Gastrocnemius medialis (tissue), 4 donors: ENCODE data around the gene MYCBP2. TPM values are rescaled to one million over a fixed set of nuclear protein-coding genes. Genes with fewer than 3 reads are reported as not detected.

Source experiments
- ATAC-seq, 2 donors: fragments of 150-250 bp; one replicate each; pipeline ENCODE4 v1.9.1; 2016
- DNase-seq, 2 donors: peaks; one replicate each; pipeline ENCODE4 v3.0.0-alpha.2; 2019
- H3K27ac ChIP-seq, 4 donors: fragments of 200-600 bp; sonication (generic); 1 replicate in 1 of 4; 2 replicates in 3 of 4; pipeline ENCODE4 v1.5.1; 2016 to 2018; ENCODE audit warnings: mild to moderate bottlenecking in 2 of 4, moderate library complexity in 1 of 4
- H3K27me3 ChIP-seq, 3 donors: fragments of 200-600 bp; sonication (generic) in 2 of 3; 1 replicate in 1 of 3; 2 replicates in 2 of 3; pipeline versions ENCODE4 v1.5.1 to v1.6.0; 2016 to 2019; ENCODE audit warnings: mild to moderate bottlenecking in 1 of 3, moderate library complexity in 1 of 3
- H3K36me3 ChIP-seq, 2 donors: fragments of 200-600 bp; sonication (generic) in 1 of 2; one replicate each; pipeline ENCODE4 v1.5.1; 2017 to 2018
- H3K4me1 ChIP-seq, 2 donors: fragments of 200-600 bp; sonication (generic) in 1 of 2; one replicate each; pipeline ENCODE4 v1.5.1; 2016 to 2017; ENCODE audit warnings: mild to moderate bottlenecking in 2 of 2
- H3K4me3 ChIP-seq, 4 donors: fragments of 200-600 bp; sonication (generic) in 3 of 4; 1 replicate in 1 of 4; 2 replicates in 3 of 4; pipeline ENCODE4 v1.5.1; 2016 to 2019; ENCODE audit warnings: mild to moderate bottlenecking in 2 of 4
- H3K9me3 ChIP-seq, 3 donors: fragments of 200-600 bp; sonication (generic) in 2 of 3; 1 replicate in 1 of 3; 2 replicates in 2 of 3; pipeline ENCODE4 v1.5.1; 2016 to 2019
- POLR2A ChIP-seq, 2 donors: fragments of 450-650 bp; IDR thresholded peaks; one replicate each; pipeline ENCODE4 v1.6.1; 2017; ENCODE audit warnings: antibody characterized with exemption in 2 of 2, mild to moderate bottlenecking in 2 of 2, moderate library complexity in 2 of 2
- in situ Hi-C, 4 donors: fragments of 200-750 bp; cut with MboI; loops; one replicate each; pipeline versions ENCODE4 v1.15.0 to v1.8.0; 2017; ENCODE audit warnings: low sequenced_read_pairs in 4 of 4
- intact Hi-C: fragments of 100-400 bp; cut with DNase I; formaldehyde crosslinking; loops from one replicate; pipeline ENCODE4 v1.15.1; 2023; ENCODE audit warnings: low total_unique reads
- total RNA-seq, 4 donors: library from RNA; depleted of rRNA; stranded (reverse); fragments of >200 nt; gene quantifications; one replicate each; pipeline versions ENCODE4 v1.1.0 to v1.2.3, GENCODE V29; 2016
- TF ChIP-seq, protein P1 (sequence below), 5 experiments: fragments of 450-650 bp in 3 of 5; fragments of 200-600 bp in 2 of 5; sonication (generic) in 2 of 5; IDR thresholded peaks in 4 of 5; conservative IDR thresholded peaks in 1 of 5; 1 replicate in 4 of 5; 2 replicates in 1 of 5; pipeline ENCODE4 v1.5.1; 2016 to 2019; ENCODE audit warnings: antibody characterized with exemption in 5 of 5, mild to moderate bottlenecking in 3 of 5, moderate library complexity in 3 of 5

MYCBP2 gene
- total RNA-seq, 4 donors from 2014 or later = 42.1 to 56.9 (median 45.1) TPM

DNA sequence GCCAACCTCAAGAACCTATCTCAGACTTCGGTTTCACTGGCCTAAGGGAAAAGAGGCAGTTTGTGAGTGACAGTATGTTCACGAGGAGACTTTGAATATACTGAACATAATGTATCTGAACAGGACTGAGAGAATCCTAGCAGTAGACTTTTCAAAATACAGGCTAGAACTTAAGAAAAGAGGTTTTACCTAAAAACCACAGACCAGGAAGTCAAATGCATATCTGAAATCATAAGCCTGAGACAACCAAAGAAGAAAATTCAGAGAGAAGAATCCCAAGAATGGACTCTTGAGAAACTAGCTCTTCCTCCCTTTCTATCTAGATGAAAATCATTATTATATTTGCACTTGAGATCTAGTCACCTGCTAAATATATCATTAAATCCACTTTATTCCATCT, 17.6 kb downstream of the MYCBP2 start:
- ATAC-seq (no peak), DNase-seq (no peak)
- Histone ChIP-seq H3K27me3 (no peaks in the 10 kb centered on the region), H3K4me1 (peaks cover 62 to 66% of the 10 kb centered on the region in 2 donors), H3K36me3 (no peaks in the 10 kb centered on the region), H3K9me3 (no peaks in the 10 kb centered on the region), H3K27ac (no peak overlapping the region), H3K4me3 (no peak overlapping the region)
- intact Hi-C loops = no loop called here
- in situ Hi-C loops = loop anchor here in 1 of 4 donors (25.0 kb wide), 1 partner anchor 178 kb away; no protein-coding TSS in a partner anchor
- TF ChIP-seq, protein P1, sequence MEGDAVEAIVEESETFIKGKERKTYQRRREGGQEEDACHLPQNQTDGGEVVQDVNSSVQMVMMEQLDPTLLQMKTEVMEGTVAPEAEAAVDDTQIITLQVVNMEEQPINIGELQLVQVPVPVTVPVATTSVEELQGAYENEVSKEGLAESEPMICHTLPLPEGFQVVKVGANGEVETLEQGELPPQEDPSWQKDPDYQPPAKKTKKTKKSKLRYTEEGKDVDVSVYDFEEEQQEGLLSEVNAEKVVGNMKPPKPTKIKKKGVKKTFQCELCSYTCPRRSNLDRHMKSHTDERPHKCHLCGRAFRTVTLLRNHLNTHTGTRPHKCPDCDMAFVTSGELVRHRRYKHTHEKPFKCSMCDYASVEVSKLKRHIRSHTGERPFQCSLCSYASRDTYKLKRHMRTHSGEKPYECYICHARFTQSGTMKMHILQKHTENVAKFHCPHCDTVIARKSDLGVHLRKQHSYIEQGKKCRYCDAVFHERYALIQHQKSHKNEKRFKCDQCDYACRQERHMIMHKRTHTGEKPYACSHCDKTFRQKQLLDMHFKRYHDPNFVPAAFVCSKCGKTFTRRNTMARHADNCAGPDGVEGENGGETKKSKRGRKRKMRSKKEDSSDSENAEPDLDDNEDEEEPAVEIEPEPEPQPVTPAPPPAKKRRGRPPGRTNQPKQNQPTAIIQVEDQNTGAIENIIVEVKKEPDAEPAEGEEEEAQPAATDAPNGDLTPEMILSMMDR (IDR thresholded peaks at IDR 0.05 in 4 of 5, conservative IDR thresholded peaks at IDR 0.05 in 1 of 5) = no peak
- no peak for TF ChIP-seq POLR2A (IDR thresholded peaks at IDR 0.05)

DNA sequence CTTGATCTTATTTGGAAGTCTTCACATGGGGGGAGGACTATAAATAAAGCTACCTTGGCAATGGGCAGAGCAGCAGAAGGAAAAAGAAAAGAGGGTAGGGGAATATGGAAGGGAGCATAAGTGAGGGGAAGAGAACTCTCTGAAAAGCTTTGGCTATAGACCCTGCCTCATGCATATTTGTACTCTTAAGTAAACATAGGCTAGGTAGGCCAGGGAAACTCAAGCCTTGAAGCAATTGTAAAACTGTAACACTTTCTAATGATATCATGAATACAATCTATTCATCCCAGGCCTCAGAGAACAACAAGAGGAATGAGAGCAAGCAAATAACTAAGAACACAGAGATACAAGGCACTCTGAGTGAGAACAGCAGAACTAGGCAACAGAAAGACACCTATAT, 20.4 kb downstream of the MYCBP2 start:
- Histone ChIP-seq H3K27me3 (no peaks in the 10 kb centered on the region), H3K4me3 (no peak overlapping the region), H3K36me3 (no peaks in the 10 kb centered on the region), H3K27ac (peak overlapping the region; percentile 20 to 59 (median 42)), H3K4me1 (peaks cover 46 to 48% of the 10 kb centered on the region in 2 donors), H3K9me3 (no peaks in the 10 kb centered on the region)
- no peak for ATAC-seq
- in situ Hi-C loops (loop anchor here in 1 of 4 donors (25.0 kb wide), 1 partner anchor 181 kb away; no protein-coding TSS in a partner anchor), intact Hi-C loops (no loop called here)
- DNase-seq = no peak
- no peak for TF ChIP-seq POLR2A (IDR thresholded peaks at IDR 0.05)
- TF ChIP-seq, protein P1 (IDR thresholded peaks at IDR 0.05 in 4 of 5, conservative IDR thresholded peaks at IDR 0.05 in 1 of 5) = no peak

DNA sequence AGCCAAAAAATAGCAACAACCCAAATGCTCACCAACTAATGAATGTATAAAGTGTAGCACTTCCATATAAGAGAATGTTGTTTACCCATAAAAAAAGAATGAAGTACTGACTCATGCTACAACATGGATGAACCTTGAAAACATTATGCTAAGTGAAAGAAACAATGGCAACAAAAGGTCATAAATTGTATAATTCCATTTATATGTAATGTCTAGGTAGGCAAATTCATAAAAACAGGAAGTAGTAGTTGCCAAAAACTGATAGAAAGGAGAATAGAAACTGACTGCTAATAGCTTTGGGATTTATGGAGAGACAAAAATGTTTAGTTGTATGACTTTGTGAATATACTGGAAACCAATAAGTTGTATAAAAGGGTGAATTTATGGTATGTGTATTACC, 21.6 kb downstream of the MYCBP2 start:
- Histone ChIP-seq H3K4me1 (peaks cover 35 to 44% of the 10 kb centered on the region in 2 donors), H3K36me3 (no peaks in the 10 kb centered on the region), H3K27me3 (no peaks in the 10 kb centered on the region), H3K27ac (peak overlapping the region in 3 of 4 donors; percentile 4 to 42 (median 27)), H3K4me3 (no peak overlapping the region), H3K9me3 (no peaks in the 10 kb centered on the region)
- TF ChIP-seq, protein P1 (IDR thresholded peaks at IDR 0.05 in 4 of 5, conservative IDR thresholded peaks at IDR 0.05 in 1 of 5) = no peak
- TF ChIP-seq POLR2A (IDR thresholded peaks at IDR 0.05) = no peak
- in situ Hi-C loops = loop anchor here in 1 of 4 donors (25.0 kb wide), 1 partner anchor 182 kb away; no protein-coding TSS in a partner anchor
- ATAC-seq (no peak), DNase-seq (no peak)
- intact Hi-C loops = no loop called here

DNA sequence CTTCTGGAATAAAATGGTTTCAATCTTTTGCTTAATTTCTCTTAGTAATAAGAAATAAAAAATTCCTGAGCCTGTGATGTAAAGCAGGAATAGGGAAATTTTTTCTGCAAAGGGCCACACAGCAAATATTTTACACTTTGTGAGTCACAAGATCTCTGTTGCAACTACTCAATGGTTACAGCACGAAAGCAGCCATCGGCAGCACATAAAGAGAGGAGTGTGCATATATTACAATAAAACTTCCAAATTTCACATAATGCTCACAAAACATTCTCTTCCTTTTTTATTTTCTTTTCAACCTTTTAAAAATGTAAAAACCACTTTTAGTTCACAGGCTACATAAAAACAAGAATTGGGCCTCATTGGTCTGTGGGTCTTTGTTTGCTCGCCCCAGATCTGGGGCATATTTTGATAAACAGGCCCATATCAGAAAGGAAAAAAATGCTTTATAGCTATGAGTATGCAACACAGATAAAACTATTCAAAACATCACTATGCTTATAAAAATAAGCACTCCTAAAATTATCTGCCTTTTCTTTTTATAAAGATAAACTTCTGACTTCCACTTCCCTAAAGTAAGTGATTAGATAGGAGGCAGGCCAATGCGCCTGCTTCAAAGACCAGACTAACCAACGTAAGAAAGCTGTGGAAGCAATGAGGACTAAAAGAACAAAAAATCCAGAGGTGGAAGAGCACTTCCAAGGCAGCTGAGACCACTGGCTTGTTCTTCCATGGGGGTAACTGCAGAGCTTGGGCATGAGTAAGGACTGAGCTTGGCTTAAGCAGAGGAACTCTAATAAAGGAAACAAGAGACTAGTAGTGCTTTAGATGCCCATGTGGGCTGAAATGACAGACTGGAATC, 26.5 kb downstream of the MYCBP2 start:
- no peak overlapping the region for H3K27ac ChIP-seq
- intact Hi-C loops = no loop called here
- ATAC-seq = peak in 1 of 2 donors; percentile 14
- no peak for DNase-seq
- H3K36me3 ChIP-seq = peaks cover 0 to 6% of the 10 kb centered on the region in 2 donors
- no peaks in the 10 kb centered on the region for H3K27me3 ChIP-seq
- H3K9me3 ChIP-seq = no peaks in the 10 kb centered on the region
- H3K4me3 ChIP-seq = no peak overlapping the region
- in situ Hi-C loops = loop anchor here in 1 of 4 donors (25.0 kb wide), 1 partner anchor 187 kb away; no protein-coding TSS in a partner anchor
- H3K4me1 ChIP-seq = peaks cover 7 to 40% of the 10 kb centered on the region in 2 donors
- TF ChIP-seq, protein P1 (IDR thresholded peaks at IDR 0.05 in 4 of 5, conservative IDR thresholded peaks at IDR 0.05 in 1 of 5) = no peak
- no peak for TF ChIP-seq POLR2A (IDR thresholded peaks at IDR 0.05)
